Neural cell (in vitro differentiated cells): ENCODE measurements around the gene GNAS-AS1. TPM values are rescaled to one million over a fixed set of nuclear protein-coding genes. Genes with fewer than 3 reads are reported as not detected.
A peak's percentile ranks its signal among the peaks of the same experiment; 100 is the strongest.

Source experiments
- H2AFZ ChIP-seq: fragments of 200-600, 300-800 bp; sonication (generic), shearing (Covaris generic); 2 replicates; pipeline ENCODE4 v1.6.0; 2014; ENCODE audit warnings: low read depth, mild to moderate bottlenecking, antibody characterized with exemption, low read length, moderate library complexity
- H3F3A ChIP-seq: fragments of 200-600 bp; shearing (Covaris generic); 2 replicates; pipeline ENCODE4 v1.6.1; 2016; ENCODE audit warnings: mild to moderate bottlenecking, moderate library complexity, mixed read lengths, antibody characterized with exemption, low read length; ENCODE audit not compliant: insufficient read depth, poor library complexity, severe bottlenecking
- H3K27ac ChIP-seq: fragments of 200-600, 300-800 bp; sonication (generic), shearing (Covaris generic); 2 replicates; pipeline ENCODE4 v1.5.1; 2014; ENCODE audit warnings: mild to moderate bottlenecking, low read length, moderate library complexity
- H3K27me3 ChIP-seq: fragments of 300-800, 200-600 bp; sonication (generic), shearing (Covaris generic); 2 replicates; pipeline ENCODE4 v1.6.0; 2014; ENCODE audit warnings: mild to moderate bottlenecking, low read depth, low read length, moderate library complexity; ENCODE audit not compliant: insufficient read depth
- H3K36me3 ChIP-seq: fragments of 300-800, 200-600 bp; sonication (generic), shearing (Covaris generic); 2 replicates; pipeline ENCODE4 v1.5.1; 2014; ENCODE audit warnings: mild to moderate bottlenecking, antibody characterized with exemption, low read length, moderate library complexity; ENCODE audit not compliant: insufficient read depth
- H3K4me2 ChIP-seq: fragments of 300-800, 200-600 bp; sonication (generic), shearing (Covaris generic); 2 replicates; pipeline ENCODE4 v1.6.0; 2014; ENCODE audit warnings: mild to moderate bottlenecking, low read length
- H3K4me3 ChIP-seq: fragments of 300-800, 200-600 bp; sonication (generic), shearing (Covaris generic); 2 replicates; pipeline ENCODE4 v1.5.1; 2014; ENCODE audit warnings: mild to moderate bottlenecking, low read length, moderate library complexity
- H3K79me2 ChIP-seq: fragments of 200-600 bp; shearing (Covaris generic); replicated peaks from 2 replicates; pipeline ENCODE4 v1.6.0; 2014; ENCODE audit warnings: mild to moderate bottlenecking, low read length, moderate library complexity; ENCODE audit not compliant: insufficient read depth
- H3K9ac ChIP-seq: fragments of 300-800, 200-600 bp; sonication (generic), shearing (Covaris generic); 2 replicates; pipeline ENCODE4 v1.6.1; 2016; ENCODE audit warnings: mild to moderate bottlenecking, low read length, mixed read lengths
- H3K9me2 ChIP-seq: fragments of 200-600 bp; shearing (Covaris generic); 2 replicates; pipeline ENCODE4 v1.6.1; 2016; ENCODE audit warnings: mild to moderate bottlenecking, low read length, mixed read lengths; ENCODE audit not compliant: insufficient read depth
- H3K9me3 ChIP-seq: fragments of 200-600, 300-800 bp; sonication (generic), shearing (Covaris generic); 2 replicates; pipeline ENCODE4 v1.6.1; 2016; ENCODE audit warnings: mild to moderate bottlenecking, mixed run types, low read length, moderate library complexity, mixed read lengths
- H4K20me1 ChIP-seq: fragments of 200-600 bp; shearing (Covaris generic); 2 replicates; pipeline ENCODE4 v1.6.1; 2016; ENCODE audit warnings: mild to moderate bottlenecking, mixed run types; ENCODE audit not compliant: insufficient read depth
- CTCF ChIP-seq: fragments of 450-650 bp; IDR thresholded peaks from 2 replicates; pipeline ENCODE4 v1.5.1; 2014; ENCODE audit warnings: antibody characterized with exemption, mild to moderate bottlenecking, moderate library complexity; ENCODE audit not compliant: poor library complexity, severe bottlenecking
- EP300 ChIP-seq: fragments of 450-650 bp; conservative IDR thresholded peaks from 2 replicates; pipeline ENCODE4 v1.6.1; 2014; ENCODE audit warnings: antibody characterized with exemption, mild to moderate bottlenecking, moderate library complexity; ENCODE audit not compliant: poor library complexity, severe bottlenecking
- EZH2 ChIP-seq: fragments of 200-600, 300-800 bp; shearing (Covaris generic), sonication (generic); IDR thresholded peaks from 2 replicates; pipeline ENCODE4 v1.6.1; 2014; ENCODE audit warnings: antibody characterized with exemption, low read length, borderline replicate concordance, mild to moderate bottlenecking; ENCODE audit not compliant: insufficient read depth, poor library complexity, severe bottlenecking
- MXI1 ChIP-seq: fragments of 450-650 bp; conservative IDR thresholded peaks from 2 replicates; pipeline ENCODE4 v1.6.1; 2014; ENCODE audit warnings: antibody characterized with exemption, mild to moderate bottlenecking; ENCODE audit not compliant: poor library complexity, severe bottlenecking
- POLR2AphosphoS5 ChIP-seq: IDR thresholded peaks from 2 replicates; pipeline ENCODE4 v1.6.1; 2012
- RAD21 ChIP-seq: fragments of 450-650 bp; conservative IDR thresholded peaks from 2 replicates; pipeline ENCODE4 v1.6.1; 2014; ENCODE audit warnings: antibody characterized with exemption, mild to moderate bottlenecking, moderate library complexity
- REST ChIP-seq: IDR thresholded peaks from 2 replicates; pipeline ENCODE4 v1.6.1; 2012; ENCODE audit warnings: borderline replicate concordance
- SMC3 ChIP-seq: fragments of 450-650 bp; conservative IDR thresholded peaks from 2 replicates; pipeline ENCODE4 v1.6.1; 2014; ENCODE audit warnings: antibody characterized with exemption, mild to moderate bottlenecking, moderate library complexity; ENCODE audit not compliant: poor library complexity
- TAF1 ChIP-seq: IDR thresholded peaks from 2 replicates; pipeline ENCODE4 v1.6.1; 2012; ENCODE audit warnings: low read depth
- polyA plus RNA-seq: library from polyadenylated mRNA; depleted of rRNA; stranded (reverse); fragments of >200 nt; gene quantifications from 2 replicates; pipeline ENCODE4 v1.2.3, GENCODE V29; 2014

The GNAS-AS1 gene
- polyA plus RNA-seq, 1 donor from 2014 or later, result not detected

GRCh38 chr20:58899512-58899911 lies 48.8 kb upstream of the GNAS-AS1 start:
- peaks cover 3% of the 10 kb centered on the region for H4K20me1 ChIP-seq
- H3K9ac ChIP-seq, result no peak overlapping the region
- no peak overlapping the region for H3K4me2 ChIP-seq
- H3K4me3 ChIP-seq, result no peak overlapping the region
- TF ChIP-seq POLR2AphosphoS5 (peak; percentile 44), REST (no peak), EZH2 (no peak), SMC3 (no peak), EP300 (no peak), CTCF (no peak)
- no peaks in the 10 kb centered on the region for H3K27me3 ChIP-seq
- peaks cover 5% of the 10 kb centered on the region for H3K36me3 ChIP-seq
- peaks cover 97% of the 10 kb centered on the region for H3K79me2 ChIP-seq
- no peak overlapping the region for H2AFZ ChIP-seq
- no peaks in the 10 kb centered on the region for H3F3A ChIP-seq
- H3K9me3 ChIP-seq, result no peaks in the 10 kb centered on the region
- no peak overlapping the region for H3K27ac ChIP-seq
- no peaks in the 10 kb centered on the region for H3K9me2 ChIP-seq

GRCh38 chr20:58898629-58899408 lies 48.1 kb upstream of the GNAS-AS1 start:
- H3K4me3 ChIP-seq, result no peak overlapping the region
- H3K36me3 ChIP-seq, result peaks cover 2% of the 10 kb centered on the region
- no peaks in the 10 kb centered on the region for H3K9me3 ChIP-seq
- H3K27ac ChIP-seq, result peak overlapping the region; percentile 20
- H3K27me3 ChIP-seq, result no peaks in the 10 kb centered on the region
- H3K9ac ChIP-seq, result no peak overlapping the region
- TF ChIP-seq MXI1, result no peak
- TF ChIP-seq TAF1, result no peak
- no peak for TF ChIP-seq EZH2
- TF ChIP-seq POLR2AphosphoS5, result no peak
- TF ChIP-seq EP300, result no peak
- no peak for TF ChIP-seq RAD21
- no peak for TF ChIP-seq REST
- TF ChIP-seq SMC3, result no peak
- TF ChIP-seq CTCF, result no peak
- H3K79me2 ChIP-seq, result peaks cover 97% of the 10 kb centered on the region
- peaks cover 3% of the 10 kb centered on the region for H4K20me1 ChIP-seq
- H3F3A ChIP-seq, result no peaks in the 10 kb centered on the region
- no peaks in the 10 kb centered on the region for H3K9me2 ChIP-seq
- no peak overlapping the region for H2AFZ ChIP-seq
- H3K4me2 ChIP-seq, result no peak overlapping the region
